ENCODE results near the gene TPRX2. TPM values are rescaled to one million over a fixed set of nuclear protein-coding genes. Genes with fewer than 3 reads are reported as not detected.
A peak's percentile ranks its signal among the peaks of the same experiment; 100 is the strongest.

The TPRX2 gene
- total and polyA plus RNA-seq, 4 donors: not detected

GRCh38 chr19:47848823-47849473 is 10.1 kb upstream of the TPRX2 start:
- no peak for DNase-seq (ENCODE audit: low spot score)

DNA sequence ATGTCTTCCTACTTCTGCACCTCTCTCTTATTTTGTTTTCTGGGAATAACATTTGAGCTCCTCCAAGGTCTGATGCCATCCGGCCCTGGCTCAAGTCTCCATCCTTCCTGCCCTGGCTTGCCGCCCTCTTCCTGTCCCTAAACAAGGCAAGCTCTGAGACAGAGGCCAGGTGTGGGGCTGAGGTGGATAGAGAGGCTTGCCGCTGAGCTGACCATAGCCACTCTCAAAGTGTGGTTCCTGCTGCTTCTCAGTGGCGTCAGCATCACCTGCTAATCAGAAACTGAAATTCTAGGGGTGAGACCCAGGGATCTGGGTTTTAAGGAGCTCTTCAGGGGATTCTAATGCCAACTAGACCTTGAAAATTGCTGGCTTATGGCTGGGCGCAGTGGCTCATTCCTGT is 6.0 kb upstream of the TPRX2 start:
- WGBS: 88% methylated on average over 5 of the region's 5 CpGs
- no peak overlapping the region for H3K9ac ChIP-seq (ENCODE audit: low read depth in 1 of 2, low read length in 2 of 2)
- peaks cover 0 to 2% (median 0%) of the 10 kb centered on the region in 4 donors for H3K27me3 ChIP-seq (ENCODE audit: control insufficient read depth in 4 of 4, insufficient read depth in 4 of 4, low read length in 3 of 4)
- no peak for DNase-seq (ENCODE audit: low spot score)
- TF ChIP-seq JUND (IDR thresholded peaks at IDR 0.05) (no peak), GABPA (IDR thresholded peaks at IDR 0.05 in 1 of 2, conservative IDR thresholded peaks at IDR 0.05 in 1 of 2) (no peak), TAF1 (conservative IDR thresholded peaks at IDR 0.05) (no peak), EGR1 (IDR thresholded peaks at IDR 0.05; ENCODE audit: low read depth in 2 of 2) (no peak), FOXA1 (IDR thresholded peaks at IDR 0.05) (no peak), SP1 (IDR thresholded peaks at IDR 0.05) (no peak), FOXA2 (IDR thresholded peaks at IDR 0.05) (no peak), YY1 (IDR thresholded peaks at IDR 0.05) (no peak), RXRA (IDR thresholded peaks at IDR 0.05) (no peak), HNF4A (conservative IDR thresholded peaks at IDR 0.05) (no peak), HNF4G (IDR thresholded peaks at IDR 0.05) (no peak)
- TF ChIP-seq, protein P1, sequence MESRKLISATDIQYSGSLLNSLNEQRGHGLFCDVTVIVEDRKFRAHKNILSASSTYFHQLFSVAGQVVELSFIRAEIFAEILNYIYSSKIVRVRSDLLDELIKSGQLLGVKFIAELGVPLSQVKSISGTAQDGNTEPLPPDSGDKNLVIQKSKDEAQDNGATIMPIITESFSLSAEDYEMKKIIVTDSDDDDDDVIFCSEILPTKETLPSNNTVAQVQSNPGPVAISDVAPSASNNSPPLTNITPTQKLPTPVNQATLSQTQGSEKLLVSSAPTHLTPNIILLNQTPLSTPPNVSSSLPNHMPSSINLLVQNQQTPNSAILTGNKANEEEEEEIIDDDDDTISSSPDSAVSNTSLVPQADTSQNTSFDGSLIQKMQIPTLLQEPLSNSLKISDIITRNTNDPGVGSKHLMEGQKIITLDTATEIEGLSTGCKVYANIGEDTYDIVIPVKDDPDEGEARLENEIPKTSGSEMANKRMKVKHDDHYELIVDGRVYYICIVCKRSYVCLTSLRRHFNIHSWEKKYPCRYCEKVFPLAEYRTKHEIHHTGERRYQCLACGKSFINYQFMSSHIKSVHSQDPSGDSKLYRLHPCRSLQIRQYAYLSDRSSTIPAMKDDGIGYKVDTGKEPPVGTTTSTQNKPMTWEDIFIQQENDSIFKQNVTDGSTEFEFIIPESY (IDR thresholded peaks at IDR 0.05): no peak
- TF ChIP-seq, protein P2, sequence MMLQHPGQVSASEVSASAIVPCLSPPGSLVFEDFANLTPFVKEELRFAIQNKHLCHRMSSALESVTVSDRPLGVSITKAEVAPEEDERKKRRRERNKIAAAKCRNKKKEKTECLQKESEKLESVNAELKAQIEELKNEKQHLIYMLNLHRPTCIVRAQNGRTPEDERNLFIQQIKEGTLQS (IDR thresholded peaks at IDR 0.05): no peak
- TF ChIP-seq, protein P3, sequence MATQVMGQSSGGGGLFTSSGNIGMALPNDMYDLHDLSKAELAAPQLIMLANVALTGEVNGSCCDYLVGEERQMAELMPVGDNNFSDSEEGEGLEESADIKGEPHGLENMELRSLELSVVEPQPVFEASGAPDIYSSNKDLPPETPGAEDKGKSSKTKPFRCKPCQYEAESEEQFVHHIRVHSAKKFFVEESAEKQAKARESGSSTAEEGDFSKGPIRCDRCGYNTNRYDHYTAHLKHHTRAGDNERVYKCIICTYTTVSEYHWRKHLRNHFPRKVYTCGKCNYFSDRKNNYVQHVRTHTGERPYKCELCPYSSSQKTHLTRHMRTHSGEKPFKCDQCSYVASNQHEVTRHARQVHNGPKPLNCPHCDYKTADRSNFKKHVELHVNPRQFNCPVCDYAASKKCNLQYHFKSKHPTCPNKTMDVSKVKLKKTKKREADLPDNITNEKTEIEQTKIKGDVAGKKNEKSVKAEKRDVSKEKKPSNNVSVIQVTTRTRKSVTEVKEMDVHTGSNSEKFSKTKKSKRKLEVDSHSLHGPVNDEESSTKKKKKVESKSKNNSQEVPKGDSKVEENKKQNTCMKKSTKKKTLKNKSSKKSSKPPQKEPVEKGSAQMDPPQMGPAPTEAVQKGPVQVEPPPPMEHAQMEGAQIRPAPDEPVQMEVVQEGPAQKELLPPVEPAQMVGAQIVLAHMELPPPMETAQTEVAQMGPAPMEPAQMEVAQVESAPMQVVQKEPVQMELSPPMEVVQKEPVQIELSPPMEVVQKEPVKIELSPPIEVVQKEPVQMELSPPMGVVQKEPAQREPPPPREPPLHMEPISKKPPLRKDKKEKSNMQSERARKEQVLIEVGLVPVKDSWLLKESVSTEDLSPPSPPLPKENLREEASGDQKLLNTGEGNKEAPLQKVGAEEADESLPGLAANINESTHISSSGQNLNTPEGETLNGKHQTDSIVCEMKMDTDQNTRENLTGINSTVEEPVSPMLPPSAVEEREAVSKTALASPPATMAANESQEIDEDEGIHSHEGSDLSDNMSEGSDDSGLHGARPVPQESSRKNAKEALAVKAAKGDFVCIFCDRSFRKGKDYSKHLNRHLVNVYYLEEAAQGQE (IDR thresholded peaks at IDR 0.05): no peak
- TF ChIP-seq, protein P4, sequence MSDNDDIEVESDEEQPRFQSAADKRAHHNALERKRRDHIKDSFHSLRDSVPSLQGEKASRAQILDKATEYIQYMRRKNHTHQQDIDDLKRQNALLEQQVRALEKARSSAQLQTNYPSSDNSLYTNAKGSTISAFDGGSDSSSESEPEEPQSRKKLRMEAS (IDR thresholded peaks at IDR 0.05): no peak
- no peaks in the 10 kb centered on the region for H3K9me3 ChIP-seq (ENCODE audit: control insufficient read depth in 4 of 4, low read length in 3 of 4)
- H3K27ac ChIP-seq (ENCODE audit: low read depth in 1 of 2, low read length in 2 of 2): no peak overlapping the region
- no peak overlapping the region for H3K4me3 ChIP-seq (ENCODE audit: low read depth in 1 of 3, low read length in 3 of 3)
- no peaks in the 10 kb centered on the region for H3K36me3 ChIP-seq (ENCODE audit: control insufficient read depth in 4 of 4, insufficient read depth in 3 of 4, low read depth in 1 of 4, low read length in 3 of 4)
- H3K4me1 ChIP-seq (ENCODE audit: control insufficient read depth in 4 of 4, insufficient read depth in 4 of 4, low read length in 3 of 4): no peaks in the 10 kb centered on the region

More at GRCh38 chr19:47848823-47849473, 10.1 kb upstream of the TPRX2 start:
- Histone ChIP-seq H3K27me3 (ENCODE audit: control insufficient read depth in 4 of 4, insufficient read depth in 4 of 4, low read length in 3 of 4) (peaks cover 0 to 2% (median 0%) of the 10 kb centered on the region in 4 donors), H3K9ac (ENCODE audit: low read depth in 1 of 2, low read length in 2 of 2) (no peak overlapping the region), H3K27ac (ENCODE audit: low read depth in 1 of 2, low read length in 2 of 2) (no peak overlapping the region), H3K9me3 (ENCODE audit: control insufficient read depth in 4 of 4, low read length in 3 of 4) (no peaks in the 10 kb centered on the region), H3K36me3 (ENCODE audit: control insufficient read depth in 4 of 4, insufficient read depth in 3 of 4, low read depth in 1 of 4, low read length in 3 of 4) (no peaks in the 10 kb centered on the region), H3K4me1 (ENCODE audit: control insufficient read depth in 4 of 4, insufficient read depth in 4 of 4, low read length in 3 of 4) (no peaks in the 10 kb centered on the region), H3K4me3 (ENCODE audit: low read depth in 1 of 3, low read length in 3 of 3) (no peak overlapping the region)
- WGBS: 26% methylated on average over 22 of the region's 22 CpGs
- TF ChIP-seq, protein P4 (IDR thresholded peaks at IDR 0.05): no peak
- TF ChIP-seq RAD21 (IDR thresholded peaks at IDR 0.05) (peak in 1 of 2 donors; percentile 29), CTCF (IDR thresholded peaks at IDR 0.05; ENCODE audit: low read depth, low read length, missing input control) (peak; percentile 18)
